Right cardiac atrium (tissue), 5 donors: ENCODE results near the gene RAB13. TPM values are rescaled to one million over a fixed set of nuclear protein-coding genes. Genes with fewer than 3 reads are reported as not detected.

Experiments
- ATAC-seq, 2 donors: fragments of 200-7000 bp; cut with Tn5 transposase; one replicate each; pipeline versions ENCODE4 v1.8.0 to v1.9.1; 2020; ENCODE audit warnings: moderate library complexity in 2 of 2, mild to moderate bottlenecking in 1 of 2
- DNase-seq, 3 donors: peaks; one replicate each; pipeline ENCODE4 v3.0.0-alpha.2; 2020
- H3K27ac ChIP-seq: one replicate; pipeline ENCODE4 v1.5.1; 2013; ENCODE audit warnings: mild to moderate bottlenecking, low read length, control low read depth, moderate library complexity
- H3K27me3 ChIP-seq: one replicate; pipeline ENCODE4 v1.6.1; 2013; ENCODE audit not compliant: control insufficient read depth, insufficient read depth
- H3K4me1 ChIP-seq: one replicate; pipeline ENCODE4 v1.6.1; 2013; ENCODE audit warnings: low read length; ENCODE audit not compliant: control insufficient read depth, insufficient read depth
- H3K4me3 ChIP-seq: one replicate; pipeline ENCODE4 v1.5.1; 2013; ENCODE audit warnings: low read length, control low read depth
- H3K9me3 ChIP-seq: one replicate; pipeline ENCODE4 v1.6.1; 2013; ENCODE audit warnings: low read length; ENCODE audit not compliant: control insufficient read depth
- WGBS: extraction: QIAGEN DNeasy Blood & Tissue Kit; methylation state at CpG from one replicate; pipeline ENCODE4 v1.1.7; 2013; 5-methylcytosine and 5-hydroxymethylcytosine counted together
- intact Hi-C, 4 donors: fragments of 100-400 bp; cut with DNase I; formaldehyde crosslinking; loops; one replicate each; pipeline versions ENCODE4 v1.11.0 to v1.14.0; 2022 to 2023
- polyA plus RNA-seq: library from polyadenylated mRNA; stranded (reverse); fragments of 200-250 nt; gene quantifications from one replicate; pipeline ENCODE4 v1.2.3, GENCODE V29; 2013
- total RNA-seq, 4 donors: library from RNA; stranded (reverse); fragmentation: NEBNext Ultra II Directional; extraction: Animal tissue kit (Norgen Biotek cat#: 25700); gene quantifications; one replicate each; pipeline ENCODE4 v1.2.1, GENCODE V29; 2021
- donor health status: healthy with polysubstance abuse.
- donor health status: DM: no; HTN: yes; CAD: no.
- donor health status: DM: no; HTN: no; CAD: no.
- donor health status: DM: no; HTN: yes; CAD: no; lungs with severe emphysema.
- donor health status: DM: yes; HTN: yes; CAD: no.

The RAB13 gene
- total and polyA plus RNA-seq, 5 donors, result 62.2 to 103 (median 74.0) TPM

DNA sequence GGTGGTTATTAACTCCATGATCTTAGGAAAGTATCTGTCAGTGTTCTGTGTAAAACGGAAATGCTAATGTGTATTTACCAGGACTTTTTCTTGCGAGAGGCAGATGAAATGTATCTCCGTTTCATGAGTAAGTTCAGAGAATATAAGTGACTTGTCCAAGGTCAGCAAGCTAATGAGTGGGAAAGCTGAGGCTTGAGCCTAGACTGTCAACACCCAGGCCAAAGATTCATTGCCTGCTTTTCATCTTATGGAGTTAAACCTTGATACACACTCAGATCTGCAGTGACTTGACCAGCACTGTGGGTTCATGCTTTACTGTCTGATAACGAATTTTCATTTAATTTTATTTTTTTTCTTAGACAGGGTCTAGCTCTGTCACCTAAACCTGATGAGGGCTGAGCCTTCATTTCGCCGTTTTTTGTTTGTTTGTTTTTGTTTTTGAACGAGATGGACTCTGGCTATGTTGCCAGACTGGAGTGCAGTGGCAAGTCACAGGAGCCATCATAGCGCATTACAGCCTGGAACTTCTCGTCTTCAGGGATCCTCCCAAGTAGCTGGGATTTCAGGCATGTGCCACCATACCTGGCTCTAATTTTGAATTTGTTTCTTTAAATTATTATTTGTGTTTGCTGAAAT is 7.7 kb downstream of the RAB13 start:
- Histone ChIP-seq H3K27me3 (no peaks in the 10 kb centered on the region), H3K9me3 (no peaks in the 10 kb centered on the region), H3K4me3 (peak overlapping the region; percentile 93), H3K27ac (no peak overlapping the region), H3K4me1 (no peaks in the 10 kb centered on the region)
- no peak for ATAC-seq
- WGBS, result 70% methylated on average over 9 of the region's 9 CpGs
- DNase-seq, result no peak
- intact Hi-C loops, result no loop called here

DNA sequence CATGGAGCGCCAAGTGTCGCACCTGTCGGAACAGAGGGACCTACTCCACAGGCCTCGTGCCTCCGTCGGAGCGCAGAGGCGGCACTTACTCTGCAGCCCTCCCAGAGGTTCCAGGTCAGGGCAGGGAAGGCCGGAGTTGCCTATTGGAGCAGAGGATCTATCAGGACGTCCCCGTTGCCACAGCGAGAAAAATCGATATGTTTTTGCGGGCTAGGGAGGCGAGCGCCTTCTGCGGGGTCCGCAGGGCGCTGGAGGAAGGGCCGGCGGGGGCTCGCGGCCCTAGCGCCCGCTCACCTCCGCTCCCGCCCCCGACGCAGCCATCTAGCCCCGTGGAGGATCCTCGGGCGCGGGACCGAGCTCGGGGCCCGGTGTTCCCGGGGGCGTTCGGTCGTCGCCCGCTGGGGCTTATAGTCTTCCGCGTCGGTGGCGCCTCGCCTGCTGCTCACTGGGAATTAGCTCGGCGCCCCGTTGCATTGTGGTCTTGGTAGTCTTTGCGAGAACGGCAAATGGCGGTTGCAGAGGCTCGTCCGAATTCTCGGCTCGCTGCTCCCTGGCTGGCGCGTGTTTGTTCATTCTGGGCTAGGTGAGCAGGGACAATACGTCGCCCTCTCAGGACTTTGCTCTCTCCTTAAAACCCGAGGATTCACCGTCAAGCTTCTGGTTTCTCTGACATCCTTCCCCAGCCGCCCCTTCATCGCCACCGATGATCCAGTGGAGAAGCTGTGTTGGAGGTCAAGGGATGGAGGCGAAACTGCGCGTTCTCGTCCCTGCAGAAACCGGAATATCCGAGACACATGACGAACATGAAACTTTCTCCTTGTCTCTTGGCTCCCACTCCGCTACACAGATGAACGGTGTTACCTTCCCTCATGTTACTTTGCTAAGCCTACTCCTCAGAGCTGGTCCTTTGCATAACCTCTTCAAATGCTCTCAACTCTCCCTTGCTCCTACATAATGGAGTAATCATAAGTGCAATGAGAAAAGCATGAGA is 8.6 kb downstream of the RAB13 start, which contains the start of gene JTB:
Gene JTB (minus strand): TSS at position 425 of the 991 bp plus-strand sequence. CDS start 422 bp downstream, at position 3.
- intact Hi-C loops, result no loop called here
- DNase-seq, result peak; percentile 89 to 96 (median 93)
- WGBS, result under 1% methylated on average over 75 of the region's 75 CpGs

DNA sequence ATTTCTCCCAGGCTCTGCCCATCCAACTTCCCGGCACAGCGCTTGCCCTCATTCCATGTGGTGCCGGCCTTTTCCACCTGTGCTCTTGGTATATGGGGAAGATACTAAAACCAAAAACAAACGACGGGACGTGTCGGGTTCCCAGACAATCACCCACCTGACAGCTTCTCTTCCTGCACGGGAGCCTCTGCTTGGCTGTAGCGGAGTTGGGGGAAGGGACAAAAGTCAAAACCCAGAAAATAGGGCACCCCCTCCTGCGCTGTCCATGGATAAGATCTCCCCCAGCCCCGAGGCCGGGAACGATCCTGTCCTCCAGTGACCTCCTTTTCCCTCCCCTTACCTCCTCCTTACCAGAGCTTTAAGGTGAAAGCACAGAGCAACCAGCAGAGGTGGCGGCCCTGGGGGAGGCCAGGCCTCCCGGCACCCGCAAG is 9.3 kb downstream of the RAB13 start:
- H3K4me3 ChIP-seq, result peak overlapping the region; percentile 93
- DNase-seq (no peak), ATAC-seq (no peak)
- H3K27me3 ChIP-seq, result no peaks in the 10 kb centered on the region
- no peaks in the 10 kb centered on the region for H3K4me1 ChIP-seq
- intact Hi-C loops, result no loop called here
- H3K27ac ChIP-seq, result peak overlapping the region; percentile 91
- H3K9me3 ChIP-seq, result no peaks in the 10 kb centered on the region
- under 1% methylated on average over 16 of the region's 16 CpGs for WGBS

More for the DNA sequence above, 8.6 kb downstream of the RAB13 start, which contains the start of gene JTB:
- H3K4me3 ChIP-seq, result peak within 1 kb of the TSS; percentile 93
- ATAC-seq, result peak; percentile 94 to 96
- H3K9me3 ChIP-seq, result no peaks in the 10 kb centered on the region
- no peaks in the 10 kb centered on the region for H3K27me3 ChIP-seq
- H3K4me1 ChIP-seq, result no peaks in the 10 kb centered on the region
- peak within 1 kb of the TSS; percentile 92 for H3K27ac ChIP-seq

- Histone ChIP-seq H3K4me3 (no peak overlapping the region), H3K4me1 (peaks cover under 1% of the 10 kb centered on the region), H3K27ac (no peak overlapping the region), H3K27me3 (no peaks in the 10 kb centered on the region), H3K9me3 (no peaks in the 10 kb centered on the region)
- 75% methylated on average over 7 of the region's 7 CpGs for WGBS
- ATAC-seq, result no peak
- intact Hi-C loops, result no loop called here
- no peak for DNase-seq
Observed at GRCh38 chr1:153973525-153973924, 12.6 kb downstream of the RAB13 start.

- 91% methylated on average over 3 of the region's 3 CpGs for WGBS
- no peak overlapping the region for H3K27ac ChIP-seq
- peaks cover 5% of the 10 kb centered on the region for H3K4me1 ChIP-seq
- H3K27me3 ChIP-seq, result no peaks in the 10 kb centered on the region
- H3K4me3 ChIP-seq, result no peak overlapping the region
- intact Hi-C loops, result no loop called here
- H3K9me3 ChIP-seq, result no peaks in the 10 kb centered on the region
- ATAC-seq (no peak), DNase-seq (no peak)
Observed at GRCh38 chr1:153973071-153973470, 13.1 kb downstream of the RAB13 start.

- Histone ChIP-seq H3K4me3 (no peak overlapping the region), H3K27ac (no peak overlapping the region), H3K9me3 (no peaks in the 10 kb centered on the region), H3K27me3 (no peaks in the 10 kb centered on the region), H3K4me1 (peaks cover 6% of the 10 kb centered on the region)
- intact Hi-C loops, result no loop called here
- 91% methylated on average over 2 of the region's 2 CpGs for WGBS
- ATAC-seq, result no peak
- DNase-seq, result no peak
Observed at GRCh38 chr1:153970346-153970745, 15.8 kb downstream of the RAB13 start.

DNA sequence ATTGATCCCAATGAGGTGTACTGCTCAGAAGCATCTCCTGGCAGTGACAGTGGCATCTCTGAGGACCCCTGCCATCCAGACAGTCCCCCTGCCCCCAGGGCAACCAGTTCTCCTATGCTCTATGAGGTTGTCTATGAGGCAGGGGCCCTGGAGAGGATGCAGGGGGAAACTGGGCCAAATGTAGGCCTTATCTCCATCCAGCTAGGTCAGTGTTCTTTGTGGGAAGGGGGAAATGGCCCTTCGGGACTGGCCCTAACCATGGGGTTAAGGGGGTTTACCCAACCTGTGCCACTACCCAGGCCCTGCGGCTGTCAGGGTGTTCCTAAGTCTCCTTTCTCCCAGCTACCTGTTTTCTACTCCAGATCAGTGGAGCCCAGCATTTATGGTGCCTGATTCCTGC is 17.2 kb downstream of the RAB13 start:
- Histone ChIP-seq H3K4me1 (peaks cover 6% of the 10 kb centered on the region), H3K27ac (no peak overlapping the region), H3K27me3 (no peaks in the 10 kb centered on the region), H3K4me3 (no peak overlapping the region), H3K9me3 (no peaks in the 10 kb centered on the region)
- WGBS, result 91% methylated on average over 2 of the region's 2 CpGs
- DNase-seq (no peak), ATAC-seq (no peak)
- intact Hi-C loops, result no loop called here

GRCh38 chr1:153968408-153968807 is 17.7 kb downstream of the RAB13 start:
- Histone ChIP-seq H3K9me3 (no peaks in the 10 kb centered on the region), H3K27ac (no peak overlapping the region), H3K4me3 (peak overlapping the region; percentile 54), H3K27me3 (no peaks in the 10 kb centered on the region), H3K4me1 (peaks cover 6% of the 10 kb centered on the region)
- DNase-seq, result peak in 1 of 3 donors; percentile 62
- ATAC-seq, result no peak
- 8% methylated on average over 13 of the region's 13 CpGs for WGBS
- intact Hi-C loops, result no loop called here

GRCh38 chr1:153968000-153968363 is 18.2 kb downstream of the RAB13 start:
- intact Hi-C loops, result no loop called here

DNA sequence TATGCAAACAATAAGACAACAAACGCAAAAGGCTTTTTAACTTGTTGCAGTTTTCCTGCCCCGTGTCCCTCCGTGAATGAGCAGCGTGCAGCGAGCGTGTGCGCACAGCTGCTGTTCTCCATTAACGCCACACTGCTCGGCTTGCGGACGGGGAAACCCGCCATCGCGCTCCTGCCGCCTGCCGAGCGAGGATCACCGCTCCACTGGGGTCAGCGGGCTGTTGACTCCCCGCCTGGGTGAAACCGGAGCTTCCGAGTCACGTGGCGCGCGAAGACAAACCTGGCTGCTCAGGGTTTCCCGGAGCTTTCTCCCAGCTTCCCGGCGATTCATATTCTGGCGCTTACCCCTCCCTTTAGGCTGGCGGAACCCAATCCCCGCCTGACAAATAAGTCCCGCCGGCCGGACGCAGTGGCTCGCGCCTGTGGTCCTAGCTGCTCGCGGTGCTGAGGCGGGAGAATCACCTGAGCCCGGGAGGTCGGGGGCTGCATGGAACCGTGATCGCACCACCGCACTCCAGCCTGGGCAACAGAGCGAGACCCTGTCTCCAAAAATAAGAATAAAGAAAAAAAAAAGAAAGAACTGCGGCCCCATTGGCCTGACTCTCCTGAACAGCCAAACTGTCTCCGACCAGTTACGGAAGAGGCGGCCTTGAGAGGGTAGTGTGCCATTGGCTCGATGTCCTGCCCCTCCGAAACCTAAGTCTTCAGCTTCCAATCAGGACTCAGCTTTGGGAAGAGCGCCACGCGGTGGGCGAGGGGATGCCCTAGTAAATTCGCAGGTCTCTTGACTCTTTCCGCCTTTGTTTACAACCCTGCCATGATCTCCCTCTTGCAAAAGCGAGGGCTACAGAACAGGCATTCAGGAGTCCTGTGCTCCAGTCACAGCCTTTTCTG is 18.8 kb downstream of the RAB13 start, which contains the start of gene CREB3L4:
Gene CREB3L4 (plus strand): TSS at position 796 of the 893 bp plus-strand sequence. CDS start 624 bp downstream, outside the sequence.
- Histone ChIP-seq H3K9me3 (no peaks in the 10 kb centered on the region), H3K4me1 (peaks cover 8% of the 10 kb centered on the region), H3K27ac (peak within 1 kb of the TSS; percentile 71), H3K27me3 (no peaks in the 10 kb centered on the region), H3K4me3 (peak within 1 kb of the TSS; percentile 54)
- peak; percentile 90 for ATAC-seq
- WGBS, result under 1% methylated on average over 60 of the region's 60 CpGs
- intact Hi-C loops, result no loop called here
- DNase-seq, result peak; percentile 93 to 97 (median 95)

More at GRCh38 chr1:153968000-153968363, 18.2 kb downstream of the RAB13 start:
- H3K4me1 ChIP-seq, result peaks cover 6% of the 10 kb centered on the region
- ATAC-seq (no peak), DNase-seq (peak in 1 of 3 donors; percentile 77)
- WGBS, result 2% methylated on average over 8 of the region's 8 CpGs
- peak overlapping the region; percentile 71 for H3K27ac ChIP-seq
- H3K27me3 ChIP-seq, result no peaks in the 10 kb centered on the region
- H3K4me3 ChIP-seq, result peak overlapping the region; percentile 54
- H3K9me3 ChIP-seq, result no peaks in the 10 kb centered on the region
